Bladder microvascular endothelial cell (primary cell): ENCODE results near the gene ALG8. TPM values are rescaled to one million over a fixed set of nuclear protein-coding genes. Genes with fewer than 3 reads are reported as not detected.

ENCODE experiments used
- total RNA-seq: library from RNA; depleted of rRNA; stranded (reverse); fragments of >200 nt; gene quantifications from 2 replicates; pipeline ENCODE4 v1.2.3, GENCODE V29; 2014

ALG8 gene
- 21.7 and 32.1 TPM in 2 replicates for total RNA-seq

GRCh38 chr11:78139422-78140391, at the start of gene ALG8:
Gene ALG8 (minus strand): TSS chr11:78139626. CDS start chr11:78139588, 38 bp downstream.

GRCh38 chr11:78188286-78189173, 49.1 kb upstream of the ALG8 start, which contains the start of the genes KCTD21 and USP35:
Gene KCTD21 (minus strand): TSS chr11:78188626. CDS start chr11:78174554, 14,072 bp downstream.
Gene USP35 (plus strand): TSS chr11:78188919. CDS start chr11:78196246, 7,327 bp downstream.

GRCh38 chr11:78079232-78080083, 60.0 kb downstream of the ALG8 start, which contains the start of gene NDUFC2:
Gene NDUFC2 (minus strand): TSS chr11:78079862. CDS start chr11:78079744, 118 bp downstream.

GRCh38 chr11:78063440-78064181, 75.8 kb downstream of the ALG8 start, which contains the start of gene THRSP:
Gene THRSP (plus strand): TSS chr11:78063861. CDS start chr11:78063882, 21 bp downstream.

Other genes starting within 250 kb of the ALG8 start
- gene INTS4, start 145.0 kb downstream of the ALG8 start, total RNA-seq, result 17.5 and 36.9 TPM in 2 replicates
- gene KCTD14, start 116.3 kb downstream of the ALG8 start, total RNA-seq, result 0.25 and 0.32 TPM in 2 replicates
- not detected in 2 replicates for gene THRSP, start 75.8 kb downstream of the ALG8 start, total RNA-seq
- gene NDUFC2, start 59.8 kb downstream of the ALG8 start, total RNA-seq, result 47.3 and 54.2 TPM in 2 replicates
- 3.1 and 13.5 TPM in 2 replicates for gene KCTD21, start 49.0 kb upstream of the ALG8 start, total RNA-seq
- gene USP35, start 49.3 kb upstream of the ALG8 start, total RNA-seq, result 4.7 and 8.1 TPM in 2 replicates